NOMO-1 (cell line): ENCODE results near the gene KMT2B.
"Not testable (repeated sequence)": the region's sequence is repeated elsewhere in the genome, so short reads cannot be mapped to it uniquely, and the experiment has no call there.

Experiments used
- DNase-seq, 2 experiments: peaks; one replicate each; lab custom pipeline; 2025; ENCODE audit not compliant: unreplicated experiment in 2 of 2; lab: John Stamatoyannopoulos, UW

KMT2B gene

GRCh38 chr19:35717665-35718344 is at the start of gene KMT2B:
Gene KMT2B (plus strand): TSS chr19:35718003. CDS start chr19:35718019, 16 bp downstream.
- no peak for DNase-seq

GRCh38 chr19:35669566-35669965 is 48.2 kb upstream of the KMT2B start:
- DNase-seq: no peak

- no peak for DNase-seq
These were observed 47.8 kb upstream of the KMT2B start for GRCh38 chr19:35669974-35670373.

- DNase-seq: no peak
These were observed 47.1 kb upstream of the KMT2B start for GRCh38 chr19:35670686-35671085.

GRCh38 chr19:35671818-35672217 is 46.0 kb upstream of the KMT2B start:
- DNase-seq: no peak

- DNase-seq: no peak
These were observed 44.5 kb upstream of the KMT2B start for GRCh38 chr19:35673121-35673804.

GRCh38 chr19:35675589-35676140 is 42.1 kb upstream of the KMT2B start:
- DNase-seq: no peak

- no peak for DNase-seq
These were observed 28.0 kb upstream of the KMT2B start for GRCh38 chr19:35689836-35690235.

- not testable (repeated sequence) for DNase-seq
These were observed 26.7 kb upstream of the KMT2B start for GRCh38 chr19:35691106-35691505.

- no peak for DNase-seq
These were observed 25.8 kb upstream of the KMT2B start for GRCh38 chr19:35692010-35692409.

- DNase-seq: no peak
These were observed 24.4 kb upstream of the KMT2B start for GRCh38 chr19:35693422-35693821.

- DNase-seq: peak; percentile 58 to 81
These were observed 23.8 kb upstream of the KMT2B start for GRCh38 chr19:35693835-35694599.

- no peak for DNase-seq
These were observed 21.8 kb upstream of the KMT2B start for GRCh38 chr19:35695895-35696422.

- no peak for DNase-seq
These were observed 21.0 kb upstream of the KMT2B start for GRCh38 chr19:35696835-35697234.

- DNase-seq: peak; percentile 95 to 96
These were observed 15.4 kb upstream of the KMT2B start for GRCh38 chr19:35702223-35703012.

- DNase-seq: no peak
These were observed 14.5 kb upstream of the KMT2B start for GRCh38 chr19:35703343-35703742.

- no peak for DNase-seq
These were observed 13.6 kb upstream of the KMT2B start, which contains the start of gene ZBTB32 for GRCh38 chr19:35704218-35704617. Gene ZBTB32 (plus strand): TSS chr19:35704558. CDS start chr19:35714627, 10,069 bp downstream.

GRCh38 chr19:35708391-35708790 is 9.4 kb upstream of the KMT2B start:
- DNase-seq: no peak

GRCh38 chr19:35710784-35711723 is 6.7 kb upstream of the KMT2B start:
- DNase-seq: no peak
